GM23248 (cell line): ENCODE results near the gene ZDHHC14.

Source experiments
- EZH2 ChIP-seq: fragments of 200-600 bp; sonication (generic); IDR thresholded peaks from 2 replicates; pipeline ENCODE4 v1.6.1; 2018; ENCODE audit warnings: antibody characterized with exemption, mild to moderate bottlenecking; ENCODE audit not compliant: insufficient read depth, poor library complexity, severe bottlenecking
- EZH2phosphoT487 ChIP-seq: fragments of 200-600 bp; sonication (generic); IDR thresholded peaks from 2 replicates; pipeline ENCODE4 v1.6.1; 2018; ENCODE audit warnings: antibody characterized with exemption, moderate library complexity, mild to moderate bottlenecking, low read depth; ENCODE audit not compliant: insufficient read depth

DNA sequence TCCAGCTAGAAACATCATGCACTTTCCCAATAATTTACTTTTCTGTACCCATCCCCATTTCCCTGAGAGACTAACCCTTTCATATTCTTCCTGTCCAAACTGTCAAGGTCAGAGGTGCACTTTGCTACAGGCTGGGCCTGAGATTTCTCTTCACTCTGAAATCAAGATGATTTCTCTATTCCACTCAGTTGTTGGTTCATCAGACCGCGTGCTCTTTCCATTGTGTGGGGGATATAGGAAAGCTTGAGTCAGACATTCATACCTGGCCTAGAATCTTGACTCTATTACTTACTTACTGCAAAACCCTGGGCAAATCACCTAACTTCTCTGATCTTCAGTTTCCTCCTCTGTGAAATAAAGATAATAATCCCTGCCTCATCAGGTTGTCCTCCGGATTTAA, 4.7 kb upstream of the ZDHHC14 start:
- no peak for TF ChIP-seq EZH2phosphoT487
- no peak for TF ChIP-seq EZH2
